Activated T-helper 2 cell treated with anti-CD3 and anti-CD28 coated beads, Interferon-gamma antibody, Interleukin-2, Interleukin-4, amounts not matched to agents 10 μg/mL and 5 μg/mL and 100 μg/mL, durations not matched to agents 14 hours and 24 hours and 36 hours (primary cell): Measurements from ENCODE around the gene TNNT1. TPM values are rescaled to one million over a fixed set of nuclear protein-coding genes. Genes with fewer than 3 reads are reported as not detected.

Source experiments
- DNase-seq: peaks from one replicate; pipeline ENCODE4 v3.0.0; 2021; ENCODE audit warnings: low spot score
- H3K27ac Mint-ChIP-seq: one replicate; pipeline ENCODE4 v1.8.0; 2021; ENCODE audit warnings: mixed read lengths
- H3K27me3 Mint-ChIP-seq: one replicate; pipeline ENCODE4 v1.8.0; 2021; ENCODE audit warnings: low read depth, mixed read lengths
- H3K36me3 Mint-ChIP-seq: one replicate; pipeline ENCODE4 v1.8.0; 2021; ENCODE audit warnings: low read depth, mixed read lengths
- H3K4me1 Mint-ChIP-seq: one replicate; pipeline ENCODE4 v1.8.0; 2021; ENCODE audit warnings: low read depth, mixed read lengths
- H3K4me3 Mint-ChIP-seq: one replicate; pipeline ENCODE4 v1.8.0; 2021; ENCODE audit warnings: low read depth, mild to moderate bottlenecking, moderate library complexity, mixed read lengths
- H3K9me3 Mint-ChIP-seq: one replicate; pipeline ENCODE4 v1.8.0; 2021; ENCODE audit warnings: mixed read lengths
- intact Hi-C: fragments of 100-400 bp; cut with micrococcal nuclease; formaldehyde crosslinking; loops from one replicate; pipeline ENCODE4 v1.15.1; 2023
- total RNA-seq: library from RNA; stranded (reverse); gene quantifications from 2 replicates; pipeline ENCODE4 v1.2.3, GENCODE V29; 2022

The TNNT1 gene
- total RNA-seq, 1 donor from 2014 or later = 0.27 TPM

- Mint-ChIP-seq H3K9me3 (no peaks in the 10 kb centered on the region), H3K4me3 (no peak overlapping the region), H3K4me1 (no peaks in the 10 kb centered on the region), H3K27me3 (no peaks in the 10 kb centered on the region), H3K27ac (no peak overlapping the region), H3K36me3 (peaks cover 14% of the 10 kb centered on the region)
- intact Hi-C loops = no loop called here
- DNase-seq = no peak
These were observed 54.3 kb downstream of the TNNT1 start for GRCh38 chr19:55094456-55095259.

GRCh38 chr19:55092423-55093318 is 56.3 kb downstream of the TNNT1 start:
- no peak overlapping the region for H3K27ac Mint-ChIP-seq
- intact Hi-C loops = no loop called here
- H3K4me3 Mint-ChIP-seq = no peak overlapping the region
- DNase-seq = no peak
- peaks cover 29% of the 10 kb centered on the region for H3K36me3 Mint-ChIP-seq
- H3K9me3 Mint-ChIP-seq = no peaks in the 10 kb centered on the region
- peaks cover 7% of the 10 kb centered on the region for H3K4me1 Mint-ChIP-seq
- H3K27me3 Mint-ChIP-seq = peaks cover 10% of the 10 kb centered on the region

GRCh38 chr19:55091955-55092354 is 57.1 kb downstream of the TNNT1 start:
- H3K27ac Mint-ChIP-seq = no peak overlapping the region
- intact Hi-C loops = no loop called here
- H3K4me3 Mint-ChIP-seq = no peak overlapping the region
- H3K9me3 Mint-ChIP-seq = no peaks in the 10 kb centered on the region
- H3K36me3 Mint-ChIP-seq = peaks cover 35% of the 10 kb centered on the region
- no peak for DNase-seq
- peaks cover 11% of the 10 kb centered on the region for H3K4me1 Mint-ChIP-seq
- peaks cover 14% of the 10 kb centered on the region for H3K27me3 Mint-ChIP-seq

GRCh38 chr19:55091126-55091910 is 57.7 kb downstream of the TNNT1 start:
- H3K27me3 Mint-ChIP-seq = peaks cover 14% of the 10 kb centered on the region
- no peak for DNase-seq

GRCh38 chr19:55090564-55090963 is 58.4 kb downstream of the TNNT1 start:
- peaks cover 11% of the 10 kb centered on the region for H3K4me1 Mint-ChIP-seq
- no peak overlapping the region for H3K4me3 Mint-ChIP-seq
- H3K9me3 Mint-ChIP-seq = no peaks in the 10 kb centered on the region
- H3K27me3 Mint-ChIP-seq = peaks cover 20% of the 10 kb centered on the region
- DNase-seq = no peak
- intact Hi-C loops = no loop called here
- H3K36me3 Mint-ChIP-seq = peaks cover 35% of the 10 kb centered on the region
- no peak overlapping the region for H3K27ac Mint-ChIP-seq

More at GRCh38 chr19:55091126-55091910, 57.7 kb downstream of the TNNT1 start:
- Mint-ChIP-seq H3K4me3 (no peak overlapping the region), H3K9me3 (no peaks in the 10 kb centered on the region), H3K27ac (no peak overlapping the region), H3K36me3 (peaks cover 35% of the 10 kb centered on the region), H3K4me1 (peaks cover 11% of the 10 kb centered on the region)
- intact Hi-C loops = no loop called here

- Mint-ChIP-seq H3K27ac (no peak overlapping the region), H3K9me3 (no peaks in the 10 kb centered on the region), H3K4me3 (no peak overlapping the region), H3K36me3 (peaks cover 29% of the 10 kb centered on the region), H3K4me1 (peaks cover 11% of the 10 kb centered on the region), H3K27me3 (peaks cover 27% of the 10 kb centered on the region)
- intact Hi-C loops = loop anchor here (10.0 kb wide), 2 partner anchors 75 to 625 kb away; partner anchors contain the start of genes DNAAF3 and LENG9
- no peak for DNase-seq
These were observed 59.6 kb downstream of the TNNT1 start for GRCh38 chr19:55089342-55089944.

GRCh38 chr19:55088543-55089341 is 60.3 kb downstream of the TNNT1 start:
- peaks cover 11% of the 10 kb centered on the region for H3K4me1 Mint-ChIP-seq
- H3K4me3 Mint-ChIP-seq = no peak overlapping the region

GRCh38 chr19:55088021-55088451 is 61.0 kb downstream of the TNNT1 start:
- DNase-seq = no peak
- Mint-ChIP-seq H3K27me3 (peaks cover 36% of the 10 kb centered on the region), H3K27ac (no peak overlapping the region), H3K4me3 (no peak overlapping the region), H3K9me3 (no peaks in the 10 kb centered on the region), H3K4me1 (peaks cover 11% of the 10 kb centered on the region), H3K36me3 (peaks cover 29% of the 10 kb centered on the region)
- intact Hi-C loops = loop anchor here (10.0 kb wide), 2 partner anchors 77 to 623 kb away; partner anchors contain the start of genes DNAAF3 and LENG9

More at GRCh38 chr19:55088543-55089341, 60.3 kb downstream of the TNNT1 start:
- Mint-ChIP-seq H3K36me3 (peaks cover 29% of the 10 kb centered on the region), H3K27ac (no peak overlapping the region), H3K9me3 (no peaks in the 10 kb centered on the region), H3K27me3 (peaks cover 33% of the 10 kb centered on the region)
- DNase-seq = peak; percentile 61
- intact Hi-C loops = loop anchor here (10.0 kb wide), 2 partner anchors 76 to 624 kb away; partner anchors contain the start of genes DNAAF3 and LENG9

- H3K27me3 Mint-ChIP-seq = peaks cover 40% of the 10 kb centered on the region
- H3K27ac Mint-ChIP-seq = no peak overlapping the region
- H3K36me3 Mint-ChIP-seq = peaks cover 31% of the 10 kb centered on the region
- intact Hi-C loops = loop anchor here (10.0 kb wide), 2 partner anchors 77 to 623 kb away; partner anchors contain the start of genes DNAAF3 and LENG9
- peaks cover 14% of the 10 kb centered on the region for H3K4me1 Mint-ChIP-seq
- peak overlapping the region; percentile 37 for H3K4me3 Mint-ChIP-seq
- no peak for DNase-seq
- H3K9me3 Mint-ChIP-seq = no peaks in the 10 kb centered on the region
These were observed 61.5 kb downstream of the TNNT1 start for GRCh38 chr19:55087542-55087901.

GRCh38 chr19:55086730-55087541 is 62.1 kb downstream of the TNNT1 start:
- H3K4me3 Mint-ChIP-seq = peak overlapping the region; percentile 37
- H3K36me3 Mint-ChIP-seq = peaks cover 32% of the 10 kb centered on the region
- intact Hi-C loops = loop anchor here (10.0 kb wide), 2 partner anchors 78 to 622 kb away; partner anchors contain the start of genes DNAAF3 and LENG9
- peak; percentile 27 for DNase-seq
- H3K27ac Mint-ChIP-seq = no peak overlapping the region
- H3K4me1 Mint-ChIP-seq = peaks cover 18% of the 10 kb centered on the region
- peaks cover 43% of the 10 kb centered on the region for H3K27me3 Mint-ChIP-seq
- H3K9me3 Mint-ChIP-seq = no peaks in the 10 kb centered on the region
